ENCODE data around the gene WDR64. TPM values are rescaled to one million over a fixed set of nuclear protein-coding genes. Genes with fewer than 3 reads are reported as not detected.

The WDR64 gene
- total and polyA plus RNA-seq, 2 of the 4 experiments (the other 2 are of a cell fraction), result not detected

DNA sequence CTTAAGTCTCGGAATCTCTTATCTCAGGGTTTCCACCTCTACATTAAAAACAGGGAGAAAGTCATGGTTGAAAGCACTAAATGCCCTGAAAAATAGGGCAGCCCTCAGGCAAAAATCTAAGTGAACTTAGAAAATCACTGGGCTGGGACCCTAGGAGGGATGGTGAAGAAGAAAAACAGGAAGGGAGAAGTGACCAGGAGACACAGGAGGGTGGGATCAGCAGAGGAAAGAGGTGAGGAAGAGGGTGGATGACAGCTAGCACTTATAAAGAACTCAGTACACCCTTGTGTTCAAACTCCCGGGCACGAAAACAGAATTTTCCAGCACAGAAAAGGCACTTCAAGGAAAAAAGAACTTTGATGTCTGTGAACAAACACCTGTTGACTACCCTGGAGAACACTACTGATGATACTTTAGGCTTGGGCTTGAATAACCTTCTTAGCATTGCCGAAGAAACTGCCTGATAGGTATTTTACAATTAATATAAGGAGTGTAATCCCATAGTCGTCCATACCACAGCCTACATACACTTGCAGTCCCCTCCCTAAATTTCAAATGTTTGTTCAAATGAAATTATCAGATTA lies 13.9 kb upstream of the WDR64 start:
- in situ Hi-C loops (cut with MboI; ENCODE audit: low sequenced_read_pairs), result no loop called here

More for the DNA sequence above, 13.9 kb upstream of the WDR64 start:
- H2BK15ac ChIP-seq (ENCODE audit: low read depth, low read length), result no peak overlapping the region
- H3K14ac ChIP-seq (replicated peaks; ENCODE audit: low read depth, low read length), result peak overlapping the region; percentile 43
- H4K91ac ChIP-seq (ENCODE audit: insufficient read depth, low read depth, low read length), result peak overlapping the region; percentile 9; the same call in 1 of the 2 replicates
- ChIA-PET POLR2A (ENCODE audit: unreplicated experiment) (no interaction called here), CTCF (interaction anchor here (1.3 kb wide), 1 partner anchor 27 kb away, joined by 3 read pairs; no protein-coding TSS in a partner anchor)
- H3K79me1 ChIP-seq (ENCODE audit: low read depth in 1 of 2, low read length in 2 of 2), result peaks cover 15 to 35% of the 10 kb centered on the region in 2 experiments
- DNase-seq (no peak), ATAC-seq (ENCODE audit: low read depth) (no peak)
- H3K4ac ChIP-seq (ENCODE audit: low read depth, low read length), result peak overlapping the region; percentile 27; the same call in 1 of the 2 replicates
- H3K4me3 ChIP-seq (ENCODE audit: insufficient read depth, low read depth, low read length), result peak overlapping the region; percentile 27
- dilution Hi-C loops (cut with HindIII; ENCODE audit: low sequenced_read_pairs, unreplicated experiment), result no loop called here
- no peaks in the 10 kb centered on the region for H3K27me3 ChIP-seq (ENCODE audit: control insufficient read depth, insufficient read depth, low read length)
- peak overlapping the region; percentile 68; the same call in 1 of the 2 replicates for H3K23ac ChIP-seq (ENCODE audit: low read depth, low read length)
- no peak overlapping the region; the same call in 1 of the 2 replicates for H2BK120ac ChIP-seq (ENCODE audit: low read depth, low read length)
- H3K56ac ChIP-seq (ENCODE audit: extremely low read depth, insufficient read depth, low read length), result no peak overlapping the region
- H4K5ac ChIP-seq (ENCODE audit: low read depth, low read length), result no peak overlapping the region
- peak overlapping the region; percentile 88 for H3K4me2 ChIP-seq (ENCODE audit: low read depth, low read length)
- no peaks in the 10 kb centered on the region for H3K9me3 ChIP-seq (ENCODE audit: control insufficient read depth, insufficient read depth, low read length)
- H2BK20ac ChIP-seq (ENCODE audit: low read depth, low read length), result peak overlapping the region; percentile 46; the same call in 1 of the 2 replicates
- H3K36me3 ChIP-seq (ENCODE audit: control insufficient read depth, insufficient read depth, low read length), result peaks cover 2% of the 10 kb centered on the region; the same call in 1 of the 2 replicates
- no peak overlapping the region; a peak in 1 of 4 replicates for H4K8ac ChIP-seq (ENCODE audit: low read depth in 2 of 2, low read length in 2 of 2)
- WGBS, 2 experiments (ENCODE audit: extremely low coverage in 2 of 2, insufficient read length in 1 of 2), result no CpG with 5 or more reads among the region's 5 CpGs
- peaks cover 11% of the 10 kb centered on the region for H3K9me1 ChIP-seq (ENCODE audit: insufficient read depth, low read length)
- H3K9ac ChIP-seq (ENCODE audit: low read depth, low read length), result peak overlapping the region; percentile 50
- peaks cover 12% of the 10 kb centered on the region for H3K4me1 ChIP-seq (ENCODE audit: control insufficient read depth, insufficient read depth, low read length)
- H2AK5ac ChIP-seq (ENCODE audit: low read depth, low read length), result no peak overlapping the region
- 0 out of 2 replicates have a peak, but pooled peaks cover 6% of the 10 kb centered on the region for H4K20me1 ChIP-seq (ENCODE audit: insufficient read depth, low read length)
- peak overlapping the region; percentile 51; the same call in 1 of the 2 replicates for H3K18ac ChIP-seq (ENCODE audit: low read depth, low read length)
- no peak overlapping the region for H2AFZ ChIP-seq (replicated peaks; ENCODE audit: low read length, poor library complexity)
- TF ChIP-seq RFX5 (IDR thresholded peaks at IDR 0.05; ENCODE audit: low read depth, low read length) (no peak), MAFK (IDR thresholded peaks at IDR 0.05; ENCODE audit: low read depth, low read length) (no peak), CHD1 (IDR thresholded peaks at IDR 0.05; ENCODE audit: low read depth, low read length) (no peak), CTCF (conservative IDR thresholded peaks at IDR 0.05; ENCODE audit: low read depth, low read length) (no peak), RCOR1 (IDR thresholded peaks at IDR 0.05; ENCODE audit: insufficient replicate concordance, low read length) (no peak), CEBPB (IDR thresholded peaks at IDR 0.05; ENCODE audit: low read depth, low read length) (no peak), BHLHE40 (IDR thresholded peaks at IDR 0.05; ENCODE audit: low read depth, low read length) (no peak), NFE2L2 (IDR thresholded peaks at IDR 0.05; ENCODE audit: low read depth, low read length) (no peak), MAZ (IDR thresholded peaks at IDR 0.05; ENCODE audit: borderline replicate concordance, low read depth, low read length) (no peak), POLR2A (IDR thresholded peaks at IDR 0.05; ENCODE audit: low read depth, low read length) (no peak), SMC3 (IDR thresholded peaks at IDR 0.05; ENCODE audit: low read depth, low read length) (no peak)
- TF ChIP-seq, protein P1, sequence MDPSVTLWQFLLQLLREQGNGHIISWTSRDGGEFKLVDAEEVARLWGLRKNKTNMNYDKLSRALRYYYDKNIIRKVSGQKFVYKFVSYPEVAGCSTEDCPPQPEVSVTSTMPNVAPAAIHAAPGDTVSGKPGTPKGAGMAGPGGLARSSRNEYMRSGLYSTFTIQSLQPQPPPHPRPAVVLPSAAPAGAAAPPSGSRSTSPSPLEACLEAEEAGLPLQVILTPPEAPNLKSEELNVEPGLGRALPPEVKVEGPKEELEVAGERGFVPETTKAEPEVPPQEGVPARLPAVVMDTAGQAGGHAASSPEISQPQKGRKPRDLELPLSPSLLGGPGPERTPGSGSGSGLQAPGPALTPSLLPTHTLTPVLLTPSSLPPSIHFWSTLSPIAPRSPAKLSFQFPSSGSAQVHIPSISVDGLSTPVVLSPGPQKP (IDR thresholded peaks at IDR 0.05; ENCODE audit: borderline replicate concordance, low read depth, low read length), result no peak
- intact Hi-C loops (cut with micrococcal nuclease), result no loop called here
- peak overlapping the region; percentile 65 for H2AK9ac ChIP-seq (replicated peaks; ENCODE audit: low read depth, low read length, poor library complexity)
- H2BK5ac ChIP-seq (ENCODE audit: low read depth, low read length, poor library complexity, severe bottlenecking), result peak overlapping the region; percentile 24
- no TSS peak for BruUV-seq (replicated peaks)
- no peak overlapping the region for H3K27ac ChIP-seq (ENCODE audit: insufficient read depth, low read length)
